Activated CD4-positive, alpha-beta T cell treated with anti-CD3 and anti-CD28 coated beads, Interleukin-2, Interleukin-6, amounts not matched to agents 100 ng/mL and 50 ng/mL, durations not matched to agents 16 hours and 8 hours (primary cell): ENCODE data around the gene SLC5A3.
A peak's percentile ranks its signal among the peaks of the same experiment; 100 is the strongest.

Source experiments
- DNase-seq: peaks from one replicate; pipeline ENCODE4 v3.0.0-alpha.2; 2020

SLC5A3 gene

DNA sequence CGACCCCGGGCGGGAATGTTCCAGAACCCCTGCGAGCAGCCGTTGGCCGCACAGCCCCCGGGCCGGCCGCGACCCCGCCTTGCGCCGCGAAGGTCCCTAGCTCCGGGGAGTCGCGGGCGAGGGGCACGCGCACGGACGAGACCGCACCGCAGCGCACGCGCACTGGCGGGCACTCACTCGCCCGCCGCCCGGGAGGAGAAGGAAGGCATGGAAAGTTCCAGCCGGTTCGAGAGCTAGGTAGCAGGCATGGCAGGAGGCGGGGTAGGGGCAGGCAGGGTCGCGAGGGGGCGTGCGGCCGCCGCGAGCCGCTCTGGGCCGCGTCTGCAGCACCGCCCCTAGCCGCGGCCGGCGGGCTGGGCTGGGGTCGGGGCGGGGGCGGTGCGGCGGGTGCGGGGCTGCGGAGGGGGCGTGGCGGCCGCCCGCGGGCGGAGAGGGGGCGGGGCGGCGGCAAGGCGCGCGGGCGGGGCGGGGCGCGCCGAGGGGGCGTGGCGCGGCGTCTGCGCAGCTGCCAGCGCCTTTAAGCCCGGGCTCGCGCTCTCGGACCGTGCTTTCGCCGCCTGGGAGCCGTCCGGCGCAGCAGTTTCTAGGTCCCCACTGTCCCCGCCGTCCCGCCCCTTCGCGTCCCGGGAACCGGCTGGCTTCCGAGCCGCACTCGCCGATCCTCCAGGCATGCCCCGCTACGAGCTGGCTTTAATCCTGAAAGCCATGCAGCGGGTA is at the start of gene SLC5A3, which contains the start of gene MRPS6:
Gene SLC5A3 (plus strand): TSS at position 547 of the 717 bp plus-strand sequence. CDS start 21,621 bp downstream, outside the sequence.
Gene MRPS6 (plus strand): TSS at position 547 of the 717 bp plus-strand sequence. CDS start 123 bp downstream, at position 670.
- peak; percentile 85 for DNase-seq

DNA sequence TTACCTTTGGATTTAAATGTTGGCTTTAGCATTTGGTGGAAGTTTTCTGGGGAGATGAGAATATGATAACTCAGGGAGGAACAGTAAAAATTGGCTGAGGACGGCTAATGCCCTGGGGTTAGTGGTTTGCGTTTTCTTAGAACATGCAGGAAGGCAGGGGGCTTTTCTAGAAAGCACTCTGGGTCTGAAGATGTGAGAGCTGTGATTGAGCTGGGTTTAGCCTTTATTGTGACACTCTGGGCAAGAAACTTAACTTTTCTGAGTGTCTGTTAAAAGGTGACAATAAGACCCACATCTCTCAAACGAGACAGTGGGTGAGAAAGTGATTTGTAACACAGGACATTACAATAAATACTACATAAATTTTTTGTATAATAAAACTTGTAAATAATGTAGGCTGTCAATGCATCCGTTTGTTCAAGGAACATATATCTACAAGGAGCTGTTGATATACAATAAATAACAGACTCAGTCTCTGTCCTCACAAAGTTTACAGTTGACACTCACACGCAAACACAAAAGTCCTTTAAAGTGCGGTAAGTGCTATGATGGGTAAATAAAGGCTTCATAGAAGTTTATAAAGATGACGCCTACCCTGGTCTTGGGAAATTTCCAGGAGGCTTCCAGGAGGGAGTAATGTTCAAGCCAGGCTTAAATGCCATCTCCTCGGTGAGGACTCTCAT is 49.5 kb upstream of the SLC5A3 start:
- DNase-seq: no peak

DNA sequence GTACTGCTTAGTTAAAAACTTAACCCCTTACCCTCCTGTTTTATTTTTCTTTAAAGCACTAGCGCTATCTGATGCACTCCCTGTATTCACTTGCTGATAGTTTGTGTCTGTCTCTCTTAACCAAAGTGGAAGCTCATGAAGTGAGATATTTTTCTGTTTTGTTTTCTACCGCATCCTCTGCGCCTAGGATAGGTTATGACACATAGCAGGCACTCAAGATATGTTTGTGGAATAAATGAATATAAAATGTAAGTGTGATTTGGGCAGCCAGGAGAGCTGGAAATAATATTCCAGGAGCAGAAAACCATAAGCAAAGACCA is 49.0 kb upstream of the SLC5A3 start:
- no peak for DNase-seq

DNA sequence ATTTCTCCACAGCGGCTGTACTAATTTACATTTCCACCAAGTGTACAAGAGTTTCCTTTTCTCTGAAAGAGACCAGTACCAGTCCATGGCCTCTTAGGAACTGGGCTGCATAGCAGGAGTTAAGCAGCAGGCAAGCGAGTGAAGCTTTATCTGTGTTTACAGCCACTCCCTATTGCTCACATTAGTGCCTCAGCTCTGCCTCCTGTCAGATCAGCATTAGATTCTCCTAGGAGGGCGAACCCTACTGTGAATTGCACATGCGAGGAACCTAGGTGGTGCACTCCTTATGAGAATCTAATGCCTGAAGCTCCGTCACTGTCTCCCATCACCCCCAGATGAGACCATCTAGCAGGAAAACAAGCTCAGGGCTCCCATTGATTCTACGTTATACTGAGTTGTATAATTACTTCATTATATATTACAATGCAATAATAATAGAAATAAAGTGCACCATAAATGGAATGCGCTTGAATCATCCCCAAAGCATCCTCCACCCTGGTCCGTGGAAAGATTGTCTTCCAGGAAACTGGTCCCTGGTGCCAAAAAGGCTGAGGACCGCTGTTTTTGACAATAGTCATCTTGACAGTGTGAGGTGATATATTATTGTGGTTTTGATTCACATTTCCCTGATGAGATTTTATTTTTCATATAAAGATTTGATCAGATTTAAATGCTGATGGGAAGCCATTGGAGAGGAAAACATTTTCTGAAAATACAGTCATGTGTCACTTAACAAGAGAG is 45.5 kb upstream of the SLC5A3 start:
- DNase-seq: no peak

DNA sequence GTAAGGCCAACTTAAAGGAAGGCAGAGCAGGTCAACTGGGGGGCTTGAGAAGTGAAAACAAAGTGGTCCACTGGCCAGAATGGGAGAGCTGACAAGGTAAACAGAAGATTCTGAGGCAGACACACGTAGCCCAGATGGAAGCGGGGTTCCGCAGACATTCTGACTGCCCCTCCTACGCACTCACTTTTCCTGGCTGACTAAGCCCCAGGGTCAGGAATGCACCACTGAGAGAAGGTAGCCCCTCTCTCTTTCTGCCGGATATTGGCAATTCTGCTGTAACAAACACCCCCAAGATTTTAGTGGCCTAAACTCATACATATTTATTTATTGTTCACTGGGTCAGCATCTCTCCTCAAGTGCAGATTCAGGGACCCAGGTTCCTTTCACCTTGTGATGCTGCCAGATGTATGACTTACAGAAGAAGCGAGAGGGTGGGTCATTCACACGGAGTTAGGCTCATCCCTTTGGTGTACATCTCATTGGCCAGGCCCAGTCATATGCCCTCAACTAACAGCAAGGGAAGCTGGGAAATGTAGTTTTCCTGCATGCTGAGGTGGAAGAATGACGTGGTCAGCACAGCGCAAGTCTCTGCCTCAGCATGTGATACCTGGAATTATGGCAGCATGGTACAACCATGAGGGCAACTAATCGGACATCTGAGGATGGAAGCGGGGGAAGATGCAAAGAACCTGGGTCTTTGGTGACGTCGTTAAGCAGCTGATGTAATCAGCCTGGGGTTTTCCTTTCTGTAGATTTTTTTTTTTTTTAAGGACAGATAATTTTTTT is 43.4 kb upstream of the SLC5A3 start:
- peak; percentile 83 for DNase-seq

DNA sequence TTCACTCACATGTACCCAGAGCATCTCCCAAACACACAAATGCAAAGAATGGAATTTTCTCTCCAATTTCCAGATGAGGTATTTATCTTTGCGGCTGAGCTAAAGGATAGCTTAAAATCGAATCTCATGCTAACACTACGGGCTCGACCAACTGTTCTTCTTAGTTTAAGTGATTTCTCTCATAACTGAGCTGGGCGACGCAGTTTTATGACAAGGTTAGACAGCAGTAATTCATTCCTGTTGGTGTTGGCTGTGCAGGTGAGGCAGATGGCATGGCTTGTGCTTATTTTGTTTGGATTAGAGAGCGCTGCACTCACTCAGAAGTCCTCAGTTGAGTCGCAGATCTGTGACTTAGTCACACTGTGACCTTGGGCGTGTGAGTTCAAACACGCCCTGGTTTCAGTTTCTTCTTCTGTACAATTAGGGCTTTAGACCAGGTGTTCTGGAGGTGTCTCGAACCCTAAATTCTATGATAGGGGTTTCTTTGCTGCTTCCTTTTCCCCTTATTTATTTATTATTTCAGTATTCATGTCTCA is 41.5 kb upstream of the SLC5A3 start:
- peak; percentile 29 for DNase-seq

DNA sequence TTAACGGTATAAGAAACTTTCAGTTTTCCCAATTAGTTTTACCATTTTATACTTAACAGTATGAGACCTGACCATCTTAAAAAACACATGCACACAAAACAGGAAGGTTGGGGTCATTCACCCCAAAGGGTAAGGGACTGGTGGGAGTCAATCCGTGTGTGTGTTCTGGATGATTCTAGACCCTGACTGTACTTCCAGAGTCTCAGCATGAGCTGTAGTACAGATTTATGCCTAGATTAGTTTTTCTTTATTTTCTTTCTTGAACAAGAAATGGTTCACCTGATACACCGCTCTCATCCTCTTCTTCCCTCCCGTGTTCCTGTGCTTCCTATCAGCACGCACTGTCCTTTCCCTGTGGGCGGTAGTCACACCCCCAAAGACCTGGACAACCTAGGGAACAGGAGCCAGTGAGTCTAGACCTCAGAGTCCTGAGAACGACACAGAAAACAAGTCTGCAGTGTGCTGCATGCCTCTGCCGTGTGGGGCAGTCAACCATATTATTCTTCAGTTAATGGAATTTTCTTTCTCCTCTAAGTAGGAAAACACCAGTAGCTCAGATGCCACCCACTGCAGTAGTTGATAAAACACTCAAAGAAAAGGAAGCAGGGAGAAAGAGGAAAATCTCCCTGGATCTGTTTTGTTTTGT is 38.9 kb upstream of the SLC5A3 start:
- no peak for DNase-seq

DNA sequence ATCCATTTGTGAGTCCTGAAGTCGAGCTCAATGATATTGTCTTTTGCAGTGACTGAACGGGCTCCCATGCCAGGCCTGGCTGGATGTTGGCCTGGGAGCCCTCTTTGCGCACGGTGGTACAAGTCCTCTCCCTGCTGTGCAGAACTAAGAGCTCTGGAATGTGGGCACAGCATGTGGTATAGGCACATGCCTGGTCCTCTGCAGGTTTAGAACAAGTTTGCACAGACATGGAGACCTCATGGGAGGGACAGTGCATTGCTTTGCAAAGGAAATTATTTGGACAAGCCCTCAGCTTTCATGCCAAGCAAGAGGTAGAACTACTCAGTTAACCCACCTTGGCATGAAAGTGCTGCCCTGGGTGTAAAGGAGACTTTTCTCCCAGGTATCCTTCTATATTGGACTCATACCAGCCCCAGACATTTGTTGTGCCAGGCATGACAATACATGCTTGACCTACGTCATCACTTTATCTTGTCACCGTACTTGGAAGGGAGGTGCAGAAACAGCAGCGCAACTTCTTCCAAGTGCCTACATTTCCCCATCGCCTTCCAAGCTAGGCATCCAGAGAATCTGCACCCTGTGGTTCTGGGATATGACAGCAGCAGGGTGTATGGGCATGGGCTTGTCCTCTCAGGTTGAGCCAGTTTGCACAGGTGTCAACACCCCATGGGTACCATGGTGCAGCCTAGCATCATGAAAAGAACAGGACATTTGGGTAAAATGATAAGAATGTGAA is 37.6 kb upstream of the SLC5A3 start:
- no peak for DNase-seq

DNA sequence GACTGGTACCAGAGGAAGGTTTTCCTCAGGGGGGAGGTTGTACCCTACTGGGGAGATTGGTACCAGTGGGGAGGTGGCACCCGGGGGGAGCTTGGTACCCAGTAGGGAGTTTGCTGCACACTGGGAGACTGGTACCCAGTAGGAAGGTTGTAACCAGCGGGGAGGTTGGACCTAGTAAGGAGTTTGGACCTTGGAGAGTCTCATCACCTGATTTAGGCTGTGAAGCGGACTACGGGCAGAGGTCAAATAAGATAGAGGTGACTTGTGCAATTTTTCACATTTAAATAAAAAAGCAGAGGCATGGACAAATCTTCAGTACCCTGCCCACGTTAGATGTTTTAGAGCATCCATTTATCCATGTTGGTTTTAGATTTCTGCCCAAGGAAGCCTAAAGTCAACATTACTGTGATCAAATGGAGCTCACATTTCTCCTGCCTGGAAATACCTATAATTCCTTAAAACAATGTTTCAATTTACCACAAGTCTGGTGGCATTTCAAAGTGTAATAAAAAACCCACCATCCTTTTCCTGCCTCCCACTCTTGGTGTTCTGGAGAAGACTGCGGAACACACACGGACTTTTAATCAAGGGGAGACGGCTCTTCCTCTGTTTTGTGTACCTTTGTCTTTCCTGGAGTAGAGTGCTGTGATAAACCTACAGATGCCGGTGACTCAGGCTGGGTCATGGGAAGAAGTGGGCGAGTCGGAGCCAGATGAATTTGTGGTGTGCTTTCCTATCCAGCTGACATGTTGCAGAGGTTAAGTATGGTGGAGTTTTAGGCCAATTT is 36.2 kb upstream of the SLC5A3 start:
- no peak for DNase-seq

DNA sequence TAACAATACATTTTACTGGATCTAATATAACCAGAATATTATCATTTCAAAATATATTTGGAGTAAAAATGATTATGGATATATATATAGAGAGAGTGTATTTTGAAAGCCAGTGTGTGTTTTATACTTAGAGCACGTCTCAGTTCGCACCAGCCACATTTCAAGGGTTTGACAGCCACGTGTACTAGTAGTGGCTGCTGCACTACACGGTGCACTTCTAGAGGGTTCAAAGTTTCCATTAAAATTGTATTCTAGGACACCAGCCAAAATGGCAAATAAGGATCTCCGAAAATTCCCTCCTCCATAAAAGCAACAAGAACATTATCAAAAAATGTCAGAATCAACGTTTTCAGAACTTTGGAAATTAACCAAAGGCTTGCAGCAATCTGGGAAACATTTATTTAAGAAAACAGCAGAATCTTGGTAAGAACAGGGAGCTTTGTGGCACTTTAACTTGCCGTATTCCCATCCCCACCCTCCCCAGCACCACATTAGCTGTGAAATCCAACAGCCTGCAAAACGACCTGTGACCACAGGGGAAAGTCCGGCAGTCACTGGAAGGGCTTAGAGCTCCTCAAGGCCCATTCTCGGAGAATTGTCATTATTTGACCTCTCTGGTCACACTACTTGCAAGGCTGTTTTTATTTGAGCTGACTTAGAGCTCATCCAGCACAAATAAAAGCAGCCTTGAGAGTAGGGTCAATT is 33.5 kb upstream of the SLC5A3 start:
- no peak for DNase-seq

DNA sequence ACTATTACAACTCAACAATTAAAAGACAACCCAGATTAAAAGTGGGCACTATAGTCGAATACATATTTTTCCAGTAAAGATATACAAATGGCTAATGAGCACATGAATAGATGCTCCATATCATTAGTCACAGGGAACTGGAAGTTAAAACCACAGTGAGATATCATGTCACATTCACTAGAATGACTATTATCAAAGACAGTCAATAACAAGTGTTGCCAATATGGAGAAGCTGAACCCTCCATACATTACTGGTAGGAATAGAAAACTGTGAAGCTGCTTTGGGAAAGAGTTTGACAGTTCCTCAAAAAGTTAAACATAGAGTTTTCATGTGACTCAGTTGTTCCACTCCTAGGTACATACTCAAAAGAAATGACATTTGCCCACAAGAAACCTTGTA is 30.6 kb upstream of the SLC5A3 start:
- DNase-seq: no peak

DNA sequence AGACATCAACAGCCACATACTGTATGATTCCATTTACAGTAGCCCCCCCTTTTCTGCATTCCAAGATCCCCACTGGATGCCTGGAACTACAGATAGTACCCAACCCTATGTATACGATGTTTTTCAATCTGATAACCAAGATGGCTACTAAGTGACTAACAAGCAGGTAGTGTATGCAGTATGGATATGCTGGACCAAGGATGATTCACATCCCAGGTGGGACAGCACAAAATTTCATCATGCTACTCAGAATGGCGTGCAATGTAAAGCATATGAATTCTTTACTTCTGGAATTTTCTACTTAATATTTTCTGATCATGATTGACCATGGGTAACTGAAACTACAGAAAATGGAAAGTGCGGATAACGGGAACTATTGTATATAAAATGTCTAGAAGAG is 30.0 kb upstream of the SLC5A3 start:
- no peak for DNase-seq

DNA sequence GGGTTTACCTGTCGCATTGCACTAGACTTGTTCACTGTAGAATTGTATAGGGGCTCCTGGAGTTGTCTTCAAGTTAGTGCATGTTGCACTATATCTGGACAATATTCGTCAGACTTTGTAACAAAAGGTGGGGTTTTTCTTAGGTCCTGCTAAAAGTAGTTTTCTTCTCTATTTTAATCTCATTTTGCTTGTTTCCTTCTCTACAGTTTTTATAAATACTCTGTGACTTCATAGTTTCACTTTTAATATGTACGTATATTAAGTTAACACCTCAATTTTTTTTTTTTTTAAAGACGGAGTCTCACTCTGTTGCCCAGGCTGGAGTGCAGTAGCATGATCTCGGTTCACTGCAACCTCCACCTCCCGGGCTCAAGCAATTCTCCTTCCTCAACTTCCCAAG is 26.5 kb upstream of the SLC5A3 start:
- no peak for DNase-seq

DNA sequence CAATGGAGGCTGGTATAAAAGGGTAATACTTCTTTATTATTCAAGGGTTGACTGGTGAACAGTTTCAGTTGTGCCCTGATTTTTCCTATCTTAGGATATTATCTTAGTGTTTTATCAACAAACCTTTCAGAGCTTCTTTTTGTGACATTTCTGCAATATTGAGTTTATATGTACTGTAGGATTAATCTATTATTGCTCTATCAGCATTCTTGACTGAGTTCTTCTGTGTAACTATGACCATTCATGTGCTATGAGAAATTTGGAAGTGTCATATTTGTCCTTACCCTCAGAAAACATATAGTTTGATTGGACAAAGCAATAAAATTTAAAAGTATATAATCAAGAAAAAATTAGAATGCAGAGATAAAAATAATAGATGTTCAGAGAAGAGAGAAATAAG is 25.5 kb upstream of the SLC5A3 start:
- no peak for DNase-seq

DNA sequence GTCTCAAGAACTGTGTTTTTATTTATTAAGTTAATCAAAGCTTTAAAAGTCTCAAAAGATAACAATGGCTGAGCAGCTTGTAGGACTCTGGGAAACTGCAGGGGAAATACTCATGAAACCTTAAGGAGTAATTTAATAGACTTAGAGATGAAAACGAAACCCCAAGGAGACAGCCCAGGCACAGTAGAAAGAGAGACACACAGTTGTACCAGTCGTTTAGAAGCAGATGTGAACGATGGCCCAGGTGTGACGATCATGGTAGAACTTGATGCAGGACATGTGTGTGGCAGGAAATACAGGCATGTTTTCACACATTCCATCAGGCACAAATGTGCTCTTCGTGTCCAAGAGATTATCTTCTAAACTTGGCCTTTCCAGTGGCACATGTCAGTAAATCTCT is 21.2 kb upstream of the SLC5A3 start:
- DNase-seq: no peak

DNA sequence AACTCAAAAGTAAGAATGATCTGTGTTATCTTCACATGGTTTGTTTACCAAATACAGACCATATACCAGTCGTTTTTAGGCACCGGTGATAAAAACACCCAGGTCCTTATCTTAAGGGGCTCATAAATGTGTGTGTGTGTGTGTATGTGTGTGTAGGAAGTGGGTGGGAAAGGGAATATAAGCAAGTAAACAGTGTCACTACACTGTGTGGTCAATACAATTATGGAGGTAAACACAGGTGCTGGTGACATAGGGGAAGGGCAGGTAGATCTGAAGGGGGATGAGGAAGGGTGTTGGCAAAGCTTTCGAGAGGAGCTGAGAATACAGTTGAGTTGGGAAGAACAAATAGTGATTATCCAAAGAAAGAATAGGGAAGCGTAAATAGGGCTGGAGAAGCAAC is 19.1 kb upstream of the SLC5A3 start:
- DNase-seq: no peak

DNA sequence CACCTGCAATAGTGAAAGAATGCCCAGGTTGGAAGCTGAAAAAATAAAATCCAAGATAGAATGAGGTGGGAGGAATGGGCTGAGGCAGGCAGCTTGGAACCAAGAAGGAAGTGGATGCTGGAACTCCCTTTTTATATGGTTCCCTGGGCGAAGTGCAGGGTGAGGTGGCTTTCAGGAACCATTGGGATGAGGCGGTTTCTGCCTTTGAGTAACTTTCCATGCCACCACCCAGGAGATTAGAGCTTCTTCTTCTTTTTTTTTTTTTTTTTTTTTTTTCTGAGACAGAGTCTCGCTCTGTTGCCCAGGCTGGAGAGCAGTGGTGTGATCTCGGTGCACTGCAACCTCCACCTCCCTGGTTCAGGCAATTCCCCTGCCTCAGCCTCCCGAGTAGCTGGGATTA is 17.8 kb upstream of the SLC5A3 start:
- no peak for DNase-seq

DNA sequence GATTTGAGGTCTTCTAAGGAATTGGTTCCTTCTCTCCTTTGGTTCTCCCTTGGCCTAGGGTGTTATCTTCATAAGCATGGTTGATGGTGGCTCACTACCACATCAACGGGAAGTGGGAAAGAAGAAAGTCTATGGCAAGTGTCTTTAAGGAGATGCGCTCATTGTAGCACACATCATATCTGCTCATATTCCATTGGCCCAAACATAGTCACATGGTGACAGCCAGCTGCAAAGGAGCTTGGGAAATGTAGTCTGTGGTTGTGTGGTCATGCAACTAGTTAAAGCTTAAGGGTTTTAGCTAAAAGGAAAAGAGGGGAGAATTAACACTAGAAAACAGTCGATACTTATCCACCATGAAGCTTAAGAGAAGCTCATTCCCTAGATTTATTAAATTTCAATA is 11.4 kb upstream of the SLC5A3 start:
- no peak for DNase-seq

DNA sequence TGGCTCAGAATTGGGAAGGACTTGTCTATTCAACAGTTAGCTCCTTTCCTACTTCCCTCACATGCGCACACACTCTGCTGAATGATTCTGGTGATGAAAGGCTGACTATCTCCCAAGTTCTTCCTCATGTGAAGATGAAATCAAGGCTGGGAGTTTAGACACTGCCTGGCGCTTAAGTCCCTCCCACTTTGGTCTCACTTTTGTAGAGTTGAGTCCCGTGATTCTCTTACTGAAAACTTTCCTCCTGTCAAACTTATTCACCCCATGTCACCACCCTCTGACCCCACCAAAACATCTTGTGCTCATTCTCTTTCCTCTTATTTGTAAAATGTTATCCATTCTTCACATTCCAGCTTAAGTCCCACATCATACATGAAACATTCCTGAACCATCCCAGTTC is 8.4 kb upstream of the SLC5A3 start:
- no peak for DNase-seq

DNA sequence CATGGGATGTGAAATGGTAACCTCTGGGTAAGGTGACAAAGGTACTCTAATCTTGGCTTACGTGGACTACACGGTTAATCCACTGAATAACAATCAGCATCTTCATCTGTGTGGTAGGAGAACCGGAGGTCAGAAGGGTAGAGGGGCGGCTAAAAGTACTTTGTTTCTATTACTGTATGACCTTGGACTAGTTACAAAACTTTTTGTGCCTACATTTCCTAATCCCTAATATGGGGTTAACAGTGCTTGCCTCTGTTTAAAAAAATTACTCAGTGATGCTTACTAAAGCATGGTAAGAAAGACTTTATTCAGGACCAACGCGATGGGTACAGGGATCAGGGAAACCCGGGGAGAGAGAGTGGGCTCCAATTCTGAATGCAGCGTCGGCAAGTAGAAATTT is 1.7 kb upstream of the SLC5A3 start:
- DNase-seq: no peak
